Putamen (tissue), 1 donor: ENCODE results near the gene NUP210.
"Not testable (repeated sequence)": the region's sequence is repeated elsewhere in the genome, so short reads cannot be mapped to it uniquely, and the experiment has no call there.

Source experiments
- DNase-seq: peaks from one replicate; pipeline ENCODE4 v3.0.0-alpha.2; 2016; ENCODE audit warnings: low spot score

The NUP210 gene

DNA sequence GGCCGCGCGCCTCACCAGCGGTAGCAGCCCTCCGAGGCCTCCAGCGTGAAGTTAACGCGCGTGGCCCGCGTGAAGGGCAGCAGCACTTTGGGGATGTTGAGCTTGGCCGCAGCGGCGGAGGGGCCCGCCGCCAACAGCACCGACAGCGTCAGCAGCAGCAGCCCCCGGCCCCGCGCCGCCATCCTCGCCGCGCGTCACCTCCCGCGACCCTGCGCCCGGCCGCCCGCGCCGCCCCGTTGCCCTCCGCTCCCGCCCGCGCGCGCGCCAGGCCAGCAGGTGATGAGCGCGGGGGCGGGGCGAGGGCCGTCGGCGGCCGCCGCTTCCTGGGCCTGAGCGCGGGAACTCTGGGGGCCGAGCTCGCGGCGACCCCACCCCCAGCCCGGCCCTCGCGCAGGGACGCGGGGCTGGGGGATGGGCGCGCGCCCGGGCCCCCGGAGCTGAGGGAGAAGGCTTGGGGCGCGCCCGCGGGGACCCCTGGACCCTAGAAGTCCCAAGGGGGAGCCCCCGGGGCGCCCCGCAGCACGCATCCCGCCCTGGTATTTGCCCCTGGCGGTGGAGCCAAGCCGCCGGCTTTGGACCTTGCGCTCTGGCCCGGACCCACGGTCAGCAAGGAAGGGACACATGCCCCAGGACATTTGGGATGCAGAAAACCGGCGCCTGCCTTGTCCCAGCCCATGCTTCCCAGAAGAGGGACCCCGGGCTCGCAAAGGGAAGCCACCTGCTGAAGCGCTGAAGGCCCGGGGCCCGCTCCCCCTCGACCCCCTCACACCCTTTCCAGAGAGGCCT is at the start of gene NUP210:
Gene NUP210, minus strand, starts transcription at position 278 of the 786 bp plus-strand sequence. Its CDS starts 96 bp downstream, at position 182.
- no peak for DNase-seq

- DNase-seq, result no peak
Observed at GRCh38 chr3:13466781-13467180, 46.7 kb upstream of the NUP210 start.

GRCh38 chr3:13465236-13465873 is 45.2 kb upstream of the NUP210 start:
- no peak for DNase-seq

- peak; percentile 44 for DNase-seq
Observed at GRCh38 chr3:13463618-13464400, 43.7 kb upstream of the NUP210 start.

DNA sequence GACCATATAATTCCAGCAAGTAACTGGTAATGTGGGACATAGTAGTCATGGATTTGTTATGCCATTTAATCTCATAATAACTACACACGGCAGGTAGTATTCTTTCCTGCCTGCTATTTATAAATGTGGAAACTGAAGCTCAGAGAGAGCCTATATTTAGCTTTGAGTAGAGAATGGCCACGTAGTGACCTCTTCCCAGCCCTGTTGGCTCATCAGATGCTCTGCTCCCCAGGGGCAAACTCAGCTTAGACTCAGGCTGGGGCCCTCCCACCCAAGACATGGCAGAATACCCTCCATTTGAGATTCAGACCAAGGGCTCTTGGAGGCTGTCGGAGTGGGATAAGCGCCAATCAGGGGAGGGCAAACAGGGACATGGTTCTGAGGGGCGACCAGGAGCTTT is 42.7 kb upstream of the NUP210 start:
- no peak for DNase-seq

- no peak for DNase-seq
Observed at GRCh38 chr3:13462125-13462629, 42.1 kb upstream of the NUP210 start.

DNA sequence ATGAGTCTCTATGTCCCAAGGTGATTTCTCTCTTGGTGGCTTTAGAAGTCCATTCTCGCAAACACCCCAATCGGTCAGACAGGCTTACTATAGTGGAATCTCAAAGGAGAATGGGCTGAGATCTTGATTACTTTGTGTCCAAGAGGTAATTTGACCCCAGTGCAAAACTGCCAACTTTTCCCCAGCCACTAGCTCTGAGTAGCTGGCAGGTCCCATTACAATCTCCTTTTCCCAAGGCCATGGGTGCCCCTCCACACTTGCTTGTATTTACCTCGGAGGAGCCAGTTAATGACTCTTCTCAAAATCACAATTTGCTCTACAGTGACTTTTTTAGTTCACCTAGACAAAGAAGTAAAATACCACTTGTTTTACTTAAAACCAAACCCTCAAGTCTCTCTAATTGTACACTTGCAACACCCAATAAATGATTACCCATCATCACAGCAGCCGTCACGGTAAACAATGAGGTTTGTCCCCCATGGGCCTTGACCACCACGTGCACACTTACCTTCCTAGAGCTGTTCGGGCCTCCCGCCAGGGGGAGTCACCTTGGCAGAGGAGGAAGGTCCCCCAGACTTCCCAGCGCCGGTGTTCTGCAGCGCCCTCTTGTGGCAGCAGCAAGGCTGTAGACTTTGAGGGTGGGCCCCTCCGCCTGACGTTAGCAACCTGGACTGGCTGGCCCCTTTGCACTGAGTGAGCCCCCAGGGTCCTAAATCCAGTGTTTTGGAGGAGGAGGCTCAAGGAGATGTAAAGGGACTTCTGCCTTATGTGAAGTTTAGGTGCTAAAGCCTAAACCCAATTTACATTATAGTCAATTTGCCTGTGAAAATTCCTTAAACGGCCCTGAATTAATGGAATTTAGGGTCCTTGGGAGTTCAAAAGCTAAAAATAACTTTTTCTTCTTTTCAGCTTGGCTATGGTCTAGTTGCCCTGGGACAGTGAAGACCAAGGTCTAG is 41.3 kb upstream of the NUP210 start:
- DNase-seq, result no peak

DNA sequence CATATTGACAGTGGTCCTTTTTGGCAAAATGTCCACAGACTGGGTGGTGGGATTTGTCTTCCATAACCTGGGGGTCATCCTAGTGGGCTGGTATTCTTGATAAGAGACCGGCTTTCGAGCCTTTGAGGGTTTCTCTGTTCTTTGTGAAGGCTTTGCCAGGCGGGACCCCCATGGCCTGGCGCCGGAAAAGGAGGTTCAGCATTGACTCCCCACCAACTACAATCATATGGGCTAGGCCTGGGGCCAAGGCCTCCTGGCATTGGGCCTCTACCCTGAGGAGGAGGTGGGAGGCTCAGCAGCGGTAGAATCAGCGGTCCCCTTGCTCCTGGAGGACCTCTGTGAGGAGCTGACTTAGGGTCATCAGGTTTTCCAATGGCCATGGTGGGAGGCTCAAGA is 40.2 kb upstream of the NUP210 start:
- DNase-seq, result no peak

- no peak for DNase-seq
Observed at GRCh38 chr3:13459605-13460340, 39.7 kb upstream of the NUP210 start.

DNA sequence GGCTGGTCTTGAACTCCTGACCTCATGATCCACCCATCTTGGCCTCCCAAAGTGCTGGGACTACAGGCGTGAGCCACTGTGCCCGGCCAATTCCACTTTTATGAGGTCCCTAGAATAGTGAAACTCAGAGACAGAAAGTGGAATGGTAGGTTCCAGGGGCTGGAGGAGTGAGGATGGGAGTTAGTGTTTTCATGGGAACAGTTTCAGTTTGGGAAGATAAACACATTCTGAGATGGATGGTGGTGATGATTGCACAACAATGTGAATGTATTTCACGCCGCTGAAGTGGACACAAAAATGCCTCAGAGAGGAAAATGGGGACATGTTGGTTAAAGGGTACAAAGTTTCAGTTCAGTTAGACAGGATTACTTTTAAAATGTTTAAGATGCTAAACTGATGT is 37.5 kb upstream of the NUP210 start:
- DNase-seq, result no peak

GRCh38 chr3:13455644-13456043 is 35.5 kb upstream of the NUP210 start:
- no peak for DNase-seq

GRCh38 chr3:13452490-13453335 is 32.6 kb upstream of the NUP210 start:
- peak; percentile 80 for DNase-seq

DNA sequence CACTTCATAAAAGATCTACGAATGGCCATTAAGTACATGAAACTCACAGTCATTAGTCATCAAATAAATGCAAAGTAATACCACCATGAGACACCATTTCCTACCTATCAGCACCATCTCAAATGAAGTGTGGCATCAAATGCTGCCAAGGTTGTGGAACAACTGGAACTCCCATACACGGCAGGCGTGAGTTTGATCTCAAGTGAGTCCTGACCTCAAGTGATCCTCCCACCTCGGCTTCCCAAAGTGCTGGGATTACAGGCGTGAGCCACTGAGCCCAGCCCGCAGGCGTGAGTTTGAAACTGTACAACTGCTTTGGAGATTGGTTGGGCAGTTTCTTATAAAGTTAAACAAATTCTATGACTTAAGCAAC is 31.2 kb upstream of the NUP210 start:
- DNase-seq, result no peak

DNA sequence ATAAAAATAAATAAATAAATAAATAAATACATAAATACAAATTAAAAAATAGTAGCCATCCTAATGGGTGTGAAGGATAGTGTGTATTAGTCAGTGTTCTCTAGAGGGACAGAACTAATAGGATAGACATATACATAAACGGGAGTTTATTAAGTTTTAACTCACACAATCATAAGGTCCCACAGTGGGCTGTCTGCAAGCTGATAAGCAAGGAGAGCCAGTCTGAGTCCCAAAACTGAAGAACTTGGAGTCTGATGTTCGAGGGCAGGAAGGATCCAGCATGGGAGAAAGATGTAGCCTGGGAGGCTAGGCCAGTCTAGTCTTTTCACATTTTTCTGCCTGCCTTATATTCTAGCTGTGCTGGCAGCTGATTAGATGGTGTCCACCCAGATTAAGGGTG is 22.8 kb upstream of the NUP210 start:
- not testable (repeated sequence) for DNase-seq

GRCh38 chr3:13440204-13440817 is 20.2 kb upstream of the NUP210 start:
- no peak for DNase-seq

DNA sequence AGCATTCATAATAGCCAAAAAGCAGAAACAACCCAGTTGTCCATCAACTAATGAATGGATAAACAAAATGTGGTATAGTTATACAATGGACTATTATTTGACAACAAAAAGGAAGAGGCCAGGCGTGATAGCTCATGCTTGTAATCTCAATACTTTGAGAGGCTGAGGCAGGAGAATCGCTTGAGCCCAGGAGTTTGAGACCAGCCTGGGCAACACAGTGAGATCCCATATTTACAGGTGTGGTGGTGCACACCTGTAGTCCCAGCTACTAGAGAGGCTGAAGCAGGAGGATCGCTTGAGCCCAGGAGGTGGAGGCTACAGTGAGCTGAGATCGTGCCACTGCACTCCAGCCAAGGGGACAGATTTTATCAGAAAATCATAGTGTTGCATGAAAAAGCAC is 16.1 kb upstream of the NUP210 start:
- not testable (repeated sequence) for DNase-seq

- DNase-seq, result no peak
Observed at GRCh38 chr3:13433912-13434311, 13.8 kb upstream of the NUP210 start.

GRCh38 chr3:13432093-13432492 is 12.0 kb upstream of the NUP210 start:
- no peak for DNase-seq

GRCh38 chr3:13430411-13430875 is 10.3 kb upstream of the NUP210 start:
- DNase-seq, result not testable (repeated sequence)
